ENCODE results near the gene PFN4. TPM values are rescaled to one million over a fixed set of nuclear protein-coding genes. Genes with fewer than 3 reads are reported as not detected.

Gene PFN4
- total and polyA plus RNA-seq, 9 of the 15 experiments (the other 6 are each of a cell fraction or from before 2014, with no cell fraction given) = 0.07 to 0.54 (median 0.31) TPM; not detected in 2

DNA sequence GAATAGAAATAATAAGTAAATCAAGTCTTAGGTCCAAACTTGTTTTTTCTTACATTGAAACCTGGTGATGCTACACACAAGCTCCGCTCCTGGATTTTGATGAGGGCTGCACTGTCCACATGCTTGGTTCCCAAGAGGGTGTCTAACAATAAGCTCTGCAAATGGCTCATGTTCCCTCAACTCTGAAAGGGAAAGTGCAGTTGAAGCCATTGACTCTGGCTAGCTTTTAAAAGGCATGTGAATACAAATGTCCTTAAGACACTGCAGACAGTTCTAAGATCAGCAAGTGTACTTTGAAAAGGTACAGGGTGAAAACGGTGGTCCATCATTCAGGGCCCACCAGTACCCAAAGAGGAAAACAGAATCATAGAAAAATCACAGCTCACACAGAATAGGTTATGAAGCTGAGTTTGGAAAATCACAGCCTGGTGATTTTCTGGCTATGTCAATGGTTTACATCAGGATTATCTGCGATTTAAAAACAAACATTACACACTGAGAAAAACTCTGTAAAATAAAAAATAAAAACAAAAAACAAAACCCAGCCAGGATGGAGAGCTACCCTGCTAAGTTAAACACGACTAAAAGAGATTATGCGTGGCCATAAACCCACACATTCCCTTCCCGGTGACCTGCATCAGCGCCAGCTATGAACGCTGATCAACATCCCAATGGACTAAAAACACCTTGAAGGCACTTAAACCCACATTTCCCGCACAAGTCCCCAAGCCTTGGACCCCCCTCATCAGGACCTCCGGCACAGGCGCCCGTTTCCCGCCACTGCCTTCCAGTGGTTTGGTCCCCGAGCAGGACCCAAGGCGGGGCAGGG is 554 bp downstream of the PFN4 start:
- in situ Hi-C loops (cut with MboI) (no loop called here), intact Hi-C loops (cut with micrococcal nuclease) (loop anchor here (2.0 kb wide), 1 partner anchor 38 kb away; the partner anchor contains the start of gene TP53I3)
- 14% methylated on average over 10 of the region's 15 CpGs for WGBS (ENCODE audit: insufficient coverage, low coverage, missing lambda C conversion rate)
- Histone ChIP-seq H3K4me2 (ENCODE audit: insufficient read depth, low read length) (peak overlapping the region; percentile 93), H3K27me3 (ENCODE audit: control insufficient read depth in 2 of 2, insufficient read depth in 2 of 2, low read length in 2 of 2) (no peaks in the 10 kb centered on the region), H3K9ac (ENCODE audit: insufficient read depth in 1 of 2, low read depth in 2 of 2, low read length in 2 of 2) (peak overlapping the region; percentile 79 to 95), H3K36me3 (ENCODE audit: control insufficient read depth, insufficient read depth, low read length) (no peaks in the 10 kb centered on the region), H3K9me1 (ENCODE audit: control insufficient read depth, insufficient read depth, low read length) (no peaks in the 10 kb centered on the region), H3K27ac (ENCODE audit: extremely low read depth, low read depth, low read length) (peak overlapping the region; percentile 78), H3K4me3 (peak overlapping the region; percentile 67), H3K9me3 (replicated peaks; ENCODE audit: control insufficient read depth, insufficient read depth, low read depth, low read length) (no peaks in the 10 kb centered on the region), H2AFZ (ENCODE audit: low read depth, low read length) (peak overlapping the region; percentile 99), H4K20me1 (replicated peaks; ENCODE audit: control insufficient read depth, insufficient read depth, low read length) (no peaks in the 10 kb centered on the region), H3K4me1 (replicated peaks in 1 of 2; ENCODE audit: control insufficient read depth in 2 of 2, insufficient read depth in 2 of 2, low read length in 2 of 2) (peaks cover 3 to 11% of the 10 kb centered on the region in 2 experiments; a peak in 3 of 5 replicates), H3K79me2 (ENCODE audit: control insufficient read depth, insufficient read depth, low read length) (peaks cover 6% of the 10 kb centered on the region; the same call in 1 of the 3 replicates)
- BruUV-seq (replicated peaks) = TSS peak; percentile 83
- peak; percentile 75 for FAIRE-seq
- no peak for DNase-seq (ENCODE audit: extremely low read depth in 1 of 4, low spot score in 3 of 4)
- POLR2A ChIA-PET = interaction anchor here (0.6 to 2.5 kb wide), 7 partner anchors 9 to 111 kb away, joined by 3 to 25 read pairs (median 4); partner anchors contain the start of gene TP53I3
- no peak for ATAC-seq
- CTCF ChIA-PET (ENCODE audit: low intra/inter-chr PET ratio) = no interaction called here
- TF ChIP-seq GATAD2A (IDR thresholded peaks at IDR 0.05) (peak; percentile 25; the same call in 1 of the 2 replicates), MLLT1 (IDR thresholded peaks at IDR 0.05) (no peak), KDM1A (IDR thresholded peaks at IDR 0.05) (peak; percentile 90 to 95), ERF (CRISPR knock-in tag; IDR thresholded peaks at IDR 0.05) (no peak), CBFA2T3 (IDR thresholded peaks at IDR 0.05) (0 out of 2 replicates have a peak, but pooled peaks have one; percentile 2), SMARCE1 (IDR thresholded peaks at IDR 0.05) (peak; percentile 45), RBM17 (IDR thresholded peaks at IDR 0.05; ENCODE audit: borderline replicate concordance, low read depth, low read length) (no peak), HDAC2 (IDR thresholded peaks at IDR 0.05) (peak; percentile 41), GTF2B (IDR thresholded peaks at IDR 0.05; ENCODE audit: extremely low read depth, insufficient read length) (no peak), HDAC1 (IDR thresholded peaks at IDR 0.05) (0 out of 4 replicates have a peak, but pooled peaks of 1 of the 2 experiments have one; percentile 9), SIX5 (IDR thresholded peaks at IDR 0.05; ENCODE audit: borderline replicate concordance in 1 of 2, insufficient read depth in 1 of 2, low read depth in 1 of 2, low read length in 2 of 2) (no peak), RBM14 (IDR thresholded peaks at IDR 0.05; ENCODE audit: borderline replicate concordance, insufficient read depth, low read depth, low read length) (0 out of 2 replicates have a peak, but pooled peaks have one; percentile 70), RCOR1 (IDR thresholded peaks at IDR 0.05; ENCODE audit: borderline replicate concordance in 1 of 2, low read depth in 2 of 2, low read length in 2 of 2) (peak in 1 of 2 experiments; percentile 14; a peak in 1 of 4 replicates)
- TF ChIP-seq, protein P1, sequence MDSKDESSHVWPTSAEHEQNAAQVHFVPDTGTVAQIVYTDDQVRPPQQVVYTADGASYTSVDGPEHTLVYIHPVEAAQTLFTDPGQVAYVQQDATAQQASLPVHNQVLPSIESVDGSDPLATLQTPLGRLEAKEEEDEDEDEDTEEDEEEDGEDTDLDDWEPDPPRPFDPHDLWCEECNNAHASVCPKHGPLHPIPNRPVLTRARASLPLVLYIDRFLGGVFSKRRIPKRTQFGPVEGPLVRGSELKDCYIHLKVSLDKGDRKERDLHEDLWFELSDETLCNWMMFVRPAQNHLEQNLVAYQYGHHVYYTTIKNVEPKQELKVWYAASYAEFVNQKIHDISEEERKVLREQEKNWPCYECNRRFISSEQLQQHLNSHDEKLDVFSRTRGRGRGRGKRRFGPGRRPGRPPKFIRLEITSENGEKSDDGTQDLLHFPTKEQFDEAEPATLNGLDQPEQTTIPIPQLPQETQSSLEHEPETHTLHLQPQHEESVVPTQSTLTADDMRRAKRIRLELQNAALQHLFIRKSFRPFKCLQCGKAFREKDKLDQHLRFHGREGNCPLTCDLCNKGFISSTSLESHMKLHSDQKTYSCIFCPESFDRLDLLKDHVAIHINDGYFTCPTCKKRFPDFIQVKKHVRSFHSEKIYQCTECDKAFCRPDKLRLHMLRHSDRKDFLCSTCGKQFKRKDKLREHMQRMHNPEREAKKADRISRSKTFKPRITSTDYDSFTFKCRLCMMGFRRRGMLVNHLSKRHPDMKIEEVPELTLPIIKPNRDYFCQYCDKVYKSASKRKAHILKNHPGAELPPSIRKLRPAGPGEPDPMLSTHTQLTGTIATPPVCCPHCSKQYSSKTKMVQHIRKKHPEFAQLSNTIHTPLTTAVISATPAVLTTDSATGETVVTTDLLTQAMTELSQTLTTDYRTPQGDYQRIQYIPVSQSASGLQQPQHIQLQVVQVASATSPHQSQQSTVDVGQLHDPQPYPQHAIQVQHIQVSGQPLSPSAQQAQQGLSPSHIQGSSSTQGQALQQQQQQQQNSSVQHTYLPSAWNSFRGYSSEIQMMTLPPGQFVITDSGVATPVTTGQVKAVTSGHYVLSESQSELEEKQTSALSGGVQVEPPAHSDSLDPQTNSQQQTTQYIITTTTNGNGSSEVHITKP (IDR thresholded peaks at IDR 0.05; ENCODE audit: partially characterized antibody) = peak; percentile 78
